GM12801 (cell line): ENCODE measurements around the gene TNFRSF4.

Experiments used
- TF ChIP-seq, protein P1 (sequence below): IDR thresholded peaks from one replicate; pipeline ENCODE4 v1.5.1; 2011; ENCODE audit warnings: control low read depth; ENCODE audit not compliant: insufficient read length; ENCODE audit errors: extremely low read depth

TNFRSF4 gene

DNA sequence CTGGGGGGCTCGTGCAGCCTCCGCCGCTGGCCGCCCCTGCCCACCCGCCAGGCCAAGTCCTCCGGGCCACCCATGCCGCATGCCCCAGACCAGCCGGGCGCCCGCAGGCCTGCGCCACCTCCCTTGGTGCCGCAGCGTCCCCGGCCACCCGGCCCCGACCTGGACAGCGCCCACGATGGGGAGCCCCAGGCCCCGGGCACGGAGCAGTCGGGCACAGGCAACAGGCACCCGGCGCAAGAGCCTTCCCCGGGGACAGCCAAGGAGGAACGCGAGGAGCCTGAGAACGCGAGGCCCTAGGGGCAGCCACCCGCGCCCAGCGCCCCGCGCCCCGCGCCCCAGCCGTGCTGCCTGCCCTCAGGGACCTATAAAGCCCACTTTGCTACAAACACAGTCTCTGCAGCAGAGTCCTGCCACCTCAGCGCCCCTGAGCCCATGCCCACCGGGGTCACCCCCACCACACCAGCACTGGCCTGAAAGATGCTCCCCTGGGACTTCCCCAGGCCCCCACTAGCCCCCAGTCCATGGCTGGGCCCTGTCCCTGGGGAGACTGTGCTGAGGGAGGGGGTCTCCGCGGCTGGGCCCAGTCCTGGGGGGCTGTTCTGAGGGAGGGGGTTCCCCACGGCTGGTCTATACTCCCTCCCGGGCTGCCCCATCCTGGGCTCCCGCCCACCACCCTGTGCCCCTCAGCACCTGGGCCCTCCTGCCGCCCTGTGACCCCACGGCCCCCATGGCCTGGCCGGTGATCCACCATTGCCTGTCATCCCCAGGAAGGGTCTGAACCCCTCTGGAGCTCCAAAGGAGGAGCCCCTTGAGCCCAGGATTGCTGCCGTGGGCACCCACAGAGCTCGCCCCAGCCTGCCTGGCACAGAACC lies 16.2 kb downstream of the TNFRSF4 start:
- TF ChIP-seq, protein P1, sequence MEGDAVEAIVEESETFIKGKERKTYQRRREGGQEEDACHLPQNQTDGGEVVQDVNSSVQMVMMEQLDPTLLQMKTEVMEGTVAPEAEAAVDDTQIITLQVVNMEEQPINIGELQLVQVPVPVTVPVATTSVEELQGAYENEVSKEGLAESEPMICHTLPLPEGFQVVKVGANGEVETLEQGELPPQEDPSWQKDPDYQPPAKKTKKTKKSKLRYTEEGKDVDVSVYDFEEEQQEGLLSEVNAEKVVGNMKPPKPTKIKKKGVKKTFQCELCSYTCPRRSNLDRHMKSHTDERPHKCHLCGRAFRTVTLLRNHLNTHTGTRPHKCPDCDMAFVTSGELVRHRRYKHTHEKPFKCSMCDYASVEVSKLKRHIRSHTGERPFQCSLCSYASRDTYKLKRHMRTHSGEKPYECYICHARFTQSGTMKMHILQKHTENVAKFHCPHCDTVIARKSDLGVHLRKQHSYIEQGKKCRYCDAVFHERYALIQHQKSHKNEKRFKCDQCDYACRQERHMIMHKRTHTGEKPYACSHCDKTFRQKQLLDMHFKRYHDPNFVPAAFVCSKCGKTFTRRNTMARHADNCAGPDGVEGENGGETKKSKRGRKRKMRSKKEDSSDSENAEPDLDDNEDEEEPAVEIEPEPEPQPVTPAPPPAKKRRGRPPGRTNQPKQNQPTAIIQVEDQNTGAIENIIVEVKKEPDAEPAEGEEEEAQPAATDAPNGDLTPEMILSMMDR = no peak

DNA sequence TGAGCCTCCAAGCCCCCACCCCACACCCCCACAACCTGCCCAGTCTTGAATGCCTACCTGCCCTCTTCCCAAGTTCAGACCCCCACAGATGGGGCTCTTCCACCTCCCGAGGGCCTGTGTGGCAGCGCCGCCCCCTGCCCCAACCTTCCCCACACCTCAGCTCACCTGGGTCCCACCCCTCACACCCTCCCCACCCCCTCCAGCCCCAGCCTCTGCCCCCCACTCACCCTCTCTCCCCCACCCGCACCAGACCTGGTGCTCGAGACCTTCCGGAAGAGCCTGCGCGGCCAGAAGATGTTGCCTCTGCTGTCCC lies 16.8 kb downstream of the TNFRSF4 start:
- TF ChIP-seq, protein P1 = no peak

DNA sequence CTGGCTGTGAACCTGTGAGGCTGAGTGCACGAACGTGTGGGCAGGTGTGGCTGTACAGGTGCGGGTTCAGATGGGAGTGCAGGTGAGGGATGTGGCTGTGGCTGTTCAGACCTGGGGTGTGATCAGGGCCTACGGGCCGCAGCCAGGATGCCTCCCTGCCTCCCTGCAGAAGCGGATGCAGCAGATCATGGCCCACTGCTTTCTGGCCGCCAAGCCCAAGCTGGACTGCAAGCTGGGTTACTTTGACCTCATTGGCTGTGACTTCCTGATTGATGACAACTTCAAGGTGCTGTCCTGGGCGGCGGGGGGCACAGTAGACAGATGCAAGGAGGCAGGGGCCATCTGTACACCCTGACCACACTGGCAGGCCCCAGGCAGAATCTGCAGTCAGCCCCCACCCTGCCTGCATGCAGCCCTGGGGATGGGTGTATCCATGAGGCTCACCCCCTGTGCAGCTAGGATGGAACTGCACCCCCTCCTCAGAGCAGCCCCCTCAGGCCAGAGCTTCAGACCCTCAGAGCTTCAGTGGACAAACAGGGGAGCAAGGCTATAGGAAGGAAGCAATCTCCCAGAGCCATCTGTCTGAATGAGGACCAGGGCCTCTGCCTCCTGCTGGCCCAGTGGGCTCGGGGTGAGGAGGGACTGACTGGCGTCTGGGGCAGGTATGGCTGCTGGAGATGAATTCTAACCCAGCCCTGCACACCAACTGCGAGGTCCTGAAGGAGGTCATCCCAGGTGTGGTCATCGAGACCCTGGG lies 17.3 kb downstream of the TNFRSF4 start:
- TF ChIP-seq, protein P1 = no peak

DNA sequence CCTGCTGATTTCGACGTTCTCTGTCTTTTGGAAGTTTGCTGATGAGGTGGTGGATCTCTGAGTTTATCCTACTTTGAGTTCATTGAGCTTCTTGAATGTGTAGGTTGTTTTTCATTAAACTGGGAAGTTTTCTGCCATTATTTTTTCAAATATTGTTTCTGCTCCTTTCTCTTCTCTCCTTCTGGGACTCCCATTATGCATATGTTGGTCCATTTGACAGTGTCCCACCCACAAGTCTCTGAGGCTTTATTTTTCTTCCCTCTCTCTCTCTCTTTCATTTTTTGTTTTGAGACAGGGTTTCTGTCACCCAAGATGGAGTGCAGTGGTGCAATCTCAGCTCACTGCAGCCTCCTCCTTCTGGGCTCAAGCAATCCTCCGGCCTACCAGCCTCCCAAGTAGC lies 19.2 kb downstream of the TNFRSF4 start:
- TF ChIP-seq, protein P1 = no peak

DNA sequence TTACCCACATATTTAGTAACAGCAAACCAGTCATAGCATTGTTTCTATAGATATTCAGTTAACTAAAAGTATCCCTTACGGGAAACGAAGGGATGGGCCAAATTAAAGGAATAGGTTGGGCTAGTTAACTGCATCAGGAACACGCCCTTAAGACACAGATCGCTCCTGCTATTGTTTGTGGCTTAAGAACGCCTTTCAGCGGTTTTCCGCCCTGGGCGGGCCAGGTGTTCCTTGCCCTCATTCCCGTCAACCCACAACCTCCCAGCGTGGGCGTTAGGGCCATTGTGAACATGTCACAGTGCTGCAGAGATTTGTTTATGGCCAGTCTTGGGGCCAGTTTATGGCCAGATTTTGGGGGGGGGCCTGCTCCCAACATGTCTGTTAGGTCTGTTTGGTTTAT lies 22.2 kb downstream of the TNFRSF4 start:
- TF ChIP-seq, protein P1 = no peak

DNA sequence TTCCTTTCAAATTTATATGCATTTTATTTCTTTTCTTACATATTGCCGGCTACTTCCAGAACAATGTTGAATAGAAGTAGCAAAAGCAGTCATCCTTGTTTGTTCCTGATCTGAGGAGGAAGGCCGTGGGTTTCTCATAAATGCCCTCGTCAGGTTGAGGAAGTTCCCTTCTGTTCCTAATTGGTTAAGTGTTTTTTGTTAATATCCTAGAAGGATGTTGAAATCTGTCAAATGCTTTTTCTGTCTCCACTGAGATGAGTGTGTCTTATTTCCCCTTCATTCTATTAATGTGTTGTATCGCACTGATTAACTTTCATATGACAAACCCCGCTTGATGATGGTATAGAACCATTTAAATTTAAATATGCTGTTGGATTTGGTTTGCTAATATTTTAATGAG lies 24.8 kb downstream of the TNFRSF4 start:
- TF ChIP-seq, protein P1 = no peak

DNA sequence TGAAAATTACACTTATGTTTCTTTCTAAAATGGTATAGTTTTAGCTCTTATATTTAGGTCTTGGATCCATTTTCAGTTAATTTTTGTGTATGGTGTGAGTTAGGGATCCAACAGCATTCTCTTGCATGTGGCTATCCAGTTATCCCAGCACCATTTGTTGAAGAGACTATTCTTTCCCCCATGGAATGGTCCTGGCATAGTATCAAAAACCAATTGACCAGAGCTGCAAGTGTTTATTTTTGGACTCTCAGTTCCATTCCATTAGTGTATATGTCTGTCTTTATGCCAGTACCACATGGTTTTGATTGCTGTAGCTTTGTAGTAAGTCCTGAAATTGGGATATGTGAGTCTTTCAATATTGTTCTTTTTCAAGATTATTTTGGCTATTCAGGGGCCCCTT lies 26.0 kb downstream of the TNFRSF4 start:
- TF ChIP-seq, protein P1 = no peak
